Liver (tissue), 9 donors: ENCODE results near the gene PIGQ. TPM values are rescaled to one million over a fixed set of nuclear protein-coding genes. Genes with fewer than 3 reads are reported as not detected.

Experiments used
- DNase-seq: peaks from one replicate; pipeline ENCODE4 v3.0.0-alpha.2; 2017; ENCODE audit warnings: low spot score
- H3K27ac ChIP-seq, 2 donors: one replicate each; pipeline ENCODE4 v1.7.0; 2013; ENCODE audit warnings: inconsistent platforms in 2 of 2, low read length in 2 of 2, control low read depth in 1 of 2, low read depth in 1 of 2, mild to moderate bottlenecking in 1 of 2
- H3K27me3 ChIP-seq, 4 donors: one replicate each; pipeline versions ENCODE4 v1.6.1 to v1.7.0; 2013; ENCODE audit warnings: low read length in 3 of 4, inconsistent platforms in 1 of 4, mild to moderate bottlenecking in 1 of 4, moderate library complexity in 1 of 4; ENCODE audit not compliant: control insufficient read depth in 4 of 4, insufficient read depth in 4 of 4
- H3K36me3 ChIP-seq, 4 donors: one replicate each; pipeline versions ENCODE4 v1.6.1 to v1.7.0; 2013; ENCODE audit warnings: low read length in 3 of 4, mild to moderate bottlenecking in 3 of 4, low read depth in 1 of 4, moderate library complexity in 1 of 4; ENCODE audit not compliant: control insufficient read depth in 4 of 4, insufficient read depth in 3 of 4
- H3K4me1 ChIP-seq, 4 donors: one replicate each; pipeline versions ENCODE4 v1.6.1 to v1.7.0; 2013; ENCODE audit warnings: low read length in 3 of 4, mild to moderate bottlenecking in 3 of 4, moderate library complexity in 1 of 4; ENCODE audit not compliant: control insufficient read depth in 4 of 4, insufficient read depth in 4 of 4
- H3K4me3 ChIP-seq, 3 donors: one replicate each; pipeline versions ENCODE4 v1.6.1 to v1.7.0; 2013; ENCODE audit warnings: low read length in 3 of 3, control low read depth in 1 of 3, low read depth in 1 of 3, mild to moderate bottlenecking in 1 of 3
- H3K9ac ChIP-seq, 2 donors: one replicate each; pipeline ENCODE4 v1.7.0; 2013; ENCODE audit warnings: low read length in 2 of 2, mild to moderate bottlenecking in 2 of 2, moderate library complexity in 2 of 2, control low read depth in 1 of 2, low read depth in 1 of 2
- H3K9me3 ChIP-seq, 4 donors: one replicate each; pipeline versions ENCODE4 v1.6.1 to v1.7.0; 2013; ENCODE audit warnings: low read length in 3 of 4; ENCODE audit not compliant: control insufficient read depth in 4 of 4
- ATF3 ChIP-seq: IDR thresholded peaks from 2 replicates; pipeline ENCODE4 v1.6.1; 2016; ENCODE audit warnings: antibody characterized with exemption
- CTCF ChIP-seq: fragments of 150-350 bp; IDR thresholded peaks from 2 replicates; pipeline ENCODE4 v1.5.1; 2017; ENCODE audit warnings: improper control_type of control experiment, low read depth, low read length; ENCODE audit not compliant: missing input control
- EGR1 ChIP-seq, 2 donors: IDR thresholded peaks; 2 replicates each; pipeline ENCODE4 v1.6.1; 2016 to 2018; ENCODE audit warnings: antibody characterized with exemption in 2 of 2, low read depth in 2 of 2
- FOXA1 ChIP-seq: IDR thresholded peaks from 2 replicates; pipeline ENCODE4 v1.6.1; 2016; ENCODE audit warnings: antibody characterized with exemption
- FOXA2 ChIP-seq: IDR thresholded peaks from 2 replicates; pipeline ENCODE4 v1.6.1; 2016; ENCODE audit warnings: antibody characterized with exemption
- GABPA ChIP-seq, 2 donors: IDR thresholded peaks in 1 of 2; conservative IDR thresholded peaks in 1 of 2; 2 replicates each; pipeline ENCODE4 v1.6.1; 2016; ENCODE audit warnings: antibody characterized with exemption in 2 of 2, mild to moderate bottlenecking in 1 of 2, moderate library complexity in 1 of 2
- HNF4A ChIP-seq, 2 donors: conservative IDR thresholded peaks; 2 replicates each; pipeline ENCODE4 v1.6.1; 2016; ENCODE audit warnings: antibody characterized with exemption in 2 of 2, mild to moderate bottlenecking in 2 of 2
- HNF4G ChIP-seq: IDR thresholded peaks from 2 replicates; pipeline ENCODE4 v1.6.1; 2016; ENCODE audit warnings: antibody characterized with exemption
- JUND ChIP-seq, 2 donors: IDR thresholded peaks; 2 replicates each; pipeline ENCODE4 v1.6.1; 2016; ENCODE audit warnings: antibody characterized with exemption in 2 of 2
- NR2F2 ChIP-seq: IDR thresholded peaks from 2 replicates; pipeline ENCODE4 v1.6.1; 2016; ENCODE audit warnings: antibody characterized with exemption
- RAD21 ChIP-seq, 2 donors: IDR thresholded peaks; 2 replicates each; pipeline ENCODE4 v1.6.1; 2016; ENCODE audit warnings: antibody characterized with exemption in 2 of 2, mild to moderate bottlenecking in 2 of 2
- RXRA ChIP-seq, 2 donors: IDR thresholded peaks; 2 replicates each; pipeline ENCODE4 v1.6.1; 2017 to 2018; ENCODE audit warnings: antibody characterized with exemption in 2 of 2, mild to moderate bottlenecking in 1 of 2
- SP1 ChIP-seq: IDR thresholded peaks from 2 replicates; pipeline ENCODE4 v1.6.1; 2018; ENCODE audit warnings: antibody characterized with exemption, mild to moderate bottlenecking
- TAF1 ChIP-seq: conservative IDR thresholded peaks from 2 replicates; pipeline ENCODE4 v1.6.1; 2016; ENCODE audit warnings: antibody characterized with exemption, mild to moderate bottlenecking
- YY1 ChIP-seq: IDR thresholded peaks from 2 replicates; pipeline ENCODE4 v1.6.1; 2016; ENCODE audit warnings: antibody characterized with exemption, mild to moderate bottlenecking
- ZBTB33 ChIP-seq: IDR thresholded peaks from 2 replicates; pipeline ENCODE4 v1.6.1; 2016; ENCODE audit warnings: antibody characterized with exemption
- WGBS: extraction: QIAGEN DNeasy Blood & Tissue Kit; methylation state at CpG from one replicate; pipeline ENCODE4 v1.1.7; 2013; 5-methylcytosine and 5-hydroxymethylcytosine counted together
- polyA plus RNA-seq, 2 donors: library from polyadenylated mRNA; stranded (reverse) in 1 of 2; unstranded in 1 of 2; fragments of 200-250 nt in 1 of 2; fragments of >200 nt in 1 of 2; fragmentation: Nextera tagmentation in 1 of 2; extraction: Ambion mirVana in 1 of 2; gene quantifications; one replicate each; pipeline versions ENCODE4 v1.2.1 to v1.2.3, GENCODE V29; 2013 to 2015
- total RNA-seq, 2 donors: library from RNA; depleted of rRNA; stranded (reverse); fragments of >200 nt; gene quantifications; one replicate each; pipeline ENCODE4 v1.2.3, GENCODE V29; 2014
- TF ChIP-seq, protein P1 (sequence below): IDR thresholded peaks from 2 replicates; pipeline ENCODE4 v1.6.1; 2016; ENCODE audit warnings: antibody characterized with exemption, mild to moderate bottlenecking
- TF ChIP-seq, protein P2 (sequence below): IDR thresholded peaks from 2 replicates; pipeline ENCODE4 v1.6.1; 2016; ENCODE audit warnings: antibody characterized with exemption
- donor health status: healthy.
- donor health status: healthy.
- donor health status: healthy.
- donor health status: healthy.
- donor health status: healthy.

PIGQ gene
- total and polyA plus RNA-seq, 4 donors: 16.8 to 144 (median 20.6) TPM

DNA sequence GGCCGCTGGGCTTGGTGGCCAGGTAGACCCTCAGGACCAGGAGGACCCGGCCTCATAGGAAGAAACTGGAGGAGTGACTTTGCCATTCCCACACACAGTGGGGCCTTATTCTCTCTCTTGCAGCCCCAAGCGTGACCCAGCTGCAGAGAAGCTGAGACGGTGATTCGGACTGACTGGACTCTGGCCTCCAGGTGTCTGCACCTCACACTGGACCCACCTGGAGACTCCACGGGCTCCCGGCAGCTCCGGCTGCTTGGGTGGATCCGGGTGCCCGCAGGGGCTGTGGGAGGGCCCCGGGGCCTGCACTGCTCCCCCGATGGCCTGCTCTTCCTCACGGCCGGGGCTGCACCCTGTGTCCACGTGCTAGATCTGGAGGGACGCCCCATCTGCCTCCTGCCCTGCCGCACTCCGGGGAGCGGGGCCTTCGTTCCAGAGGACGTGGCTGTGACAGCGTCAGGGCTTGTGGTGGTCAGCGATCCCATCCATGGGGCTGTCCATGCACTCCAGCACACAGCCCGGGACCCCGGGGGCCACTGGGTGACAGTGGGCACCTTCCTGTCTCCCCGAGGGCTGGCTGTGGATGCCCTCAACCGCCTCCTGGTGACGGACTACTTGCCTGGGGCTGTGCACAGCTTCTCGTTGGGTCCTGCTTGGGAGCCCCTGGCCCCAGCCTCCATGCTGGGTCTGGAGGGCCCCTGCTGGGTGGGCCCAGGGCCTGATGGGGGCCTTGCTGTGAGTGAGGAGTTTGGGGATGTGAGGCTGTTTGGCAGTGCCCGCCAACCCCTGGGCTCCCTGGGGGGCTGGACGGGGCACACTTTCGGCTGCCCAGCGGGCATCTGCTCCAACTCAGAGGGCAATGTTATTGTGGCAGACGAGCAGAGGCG, 2.2 kb upstream of the PIGQ start:
- no peak overlapping the region for H3K9ac ChIP-seq
- TF ChIP-seq NR2F2 (no peak), GABPA (IDR thresholded peaks at IDR 0.05 in 1 of 2, conservative IDR thresholded peaks at IDR 0.05 in 1 of 2) (no peak), CTCF (no peak), FOXA2 (no peak), TAF1 (no peak), RXRA (IDR thresholded peaks at IDR 0.05) (no peak), HNF4G (no peak), JUND (IDR thresholded peaks at IDR 0.05) (no peak), EGR1 (IDR thresholded peaks at IDR 0.05; ENCODE audit: low read depth in 2 of 2) (no peak), RAD21 (IDR thresholded peaks at IDR 0.05) (no peak), ATF3 (no peak), HNF4A (conservative IDR thresholded peaks at IDR 0.05) (no peak), ZBTB33 (no peak), YY1 (no peak), FOXA1 (no peak), SP1 (no peak)
- TF ChIP-seq, protein P1, sequence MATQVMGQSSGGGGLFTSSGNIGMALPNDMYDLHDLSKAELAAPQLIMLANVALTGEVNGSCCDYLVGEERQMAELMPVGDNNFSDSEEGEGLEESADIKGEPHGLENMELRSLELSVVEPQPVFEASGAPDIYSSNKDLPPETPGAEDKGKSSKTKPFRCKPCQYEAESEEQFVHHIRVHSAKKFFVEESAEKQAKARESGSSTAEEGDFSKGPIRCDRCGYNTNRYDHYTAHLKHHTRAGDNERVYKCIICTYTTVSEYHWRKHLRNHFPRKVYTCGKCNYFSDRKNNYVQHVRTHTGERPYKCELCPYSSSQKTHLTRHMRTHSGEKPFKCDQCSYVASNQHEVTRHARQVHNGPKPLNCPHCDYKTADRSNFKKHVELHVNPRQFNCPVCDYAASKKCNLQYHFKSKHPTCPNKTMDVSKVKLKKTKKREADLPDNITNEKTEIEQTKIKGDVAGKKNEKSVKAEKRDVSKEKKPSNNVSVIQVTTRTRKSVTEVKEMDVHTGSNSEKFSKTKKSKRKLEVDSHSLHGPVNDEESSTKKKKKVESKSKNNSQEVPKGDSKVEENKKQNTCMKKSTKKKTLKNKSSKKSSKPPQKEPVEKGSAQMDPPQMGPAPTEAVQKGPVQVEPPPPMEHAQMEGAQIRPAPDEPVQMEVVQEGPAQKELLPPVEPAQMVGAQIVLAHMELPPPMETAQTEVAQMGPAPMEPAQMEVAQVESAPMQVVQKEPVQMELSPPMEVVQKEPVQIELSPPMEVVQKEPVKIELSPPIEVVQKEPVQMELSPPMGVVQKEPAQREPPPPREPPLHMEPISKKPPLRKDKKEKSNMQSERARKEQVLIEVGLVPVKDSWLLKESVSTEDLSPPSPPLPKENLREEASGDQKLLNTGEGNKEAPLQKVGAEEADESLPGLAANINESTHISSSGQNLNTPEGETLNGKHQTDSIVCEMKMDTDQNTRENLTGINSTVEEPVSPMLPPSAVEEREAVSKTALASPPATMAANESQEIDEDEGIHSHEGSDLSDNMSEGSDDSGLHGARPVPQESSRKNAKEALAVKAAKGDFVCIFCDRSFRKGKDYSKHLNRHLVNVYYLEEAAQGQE: no peak
- TF ChIP-seq, protein P2, sequence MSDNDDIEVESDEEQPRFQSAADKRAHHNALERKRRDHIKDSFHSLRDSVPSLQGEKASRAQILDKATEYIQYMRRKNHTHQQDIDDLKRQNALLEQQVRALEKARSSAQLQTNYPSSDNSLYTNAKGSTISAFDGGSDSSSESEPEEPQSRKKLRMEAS: no peak
- H3K27me3 ChIP-seq: no peaks in the 10 kb centered on the region
- WGBS: 93% methylated on average over 35 of the region's 35 CpGs
- no peaks in the 10 kb centered on the region for H3K36me3 ChIP-seq
- no peak overlapping the region for H3K27ac ChIP-seq
- no peak for DNase-seq
- H3K4me3 ChIP-seq: no peak overlapping the region
- peaks cover 5 to 37% (median 14%) of the 10 kb centered on the region in 4 donors for H3K4me1 ChIP-seq
- no peaks in the 10 kb centered on the region for H3K9me3 ChIP-seq
